Stimulated activated CD4-positive, alpha-beta T cell treated with anti-CD3 and anti-CD28 coated beads, Interleukin-2, amount 100 ng/mL, for 48 hours (primary cell): ENCODE results near the gene ELOA2.
"Not testable (repeated sequence)": the region's sequence is repeated elsewhere in the genome, so short reads cannot be mapped to it uniquely, and the experiment has no call there.

Experiments
- DNase-seq, 2 donors: peaks; one replicate each; pipeline ENCODE4 v3.0.0-alpha.2; 2020

Gene ELOA2

GRCh38 chr18:47035156-47035671 is at the start of gene ELOA2:
Gene ELOA2 (minus strand): TSS chr18:47035621. CDS start chr18:47035264, 357 bp downstream.
- DNase-seq, result no peak

- DNase-seq, result no peak
Observed at GRCh38 chr18:47081578-47081977, 46.2 kb upstream of the ELOA2 start.

- DNase-seq, result no peak
Observed at GRCh38 chr18:47080872-47081271, 45.5 kb upstream of the ELOA2 start.

- no peak for DNase-seq
Observed at GRCh38 chr18:47077111-47077510, 41.7 kb upstream of the ELOA2 start.

- DNase-seq, result no peak
Observed at GRCh38 chr18:47075098-47075883, 39.9 kb upstream of the ELOA2 start.

- no peak for DNase-seq
Observed at GRCh38 chr18:47067648-47068047, 32.2 kb upstream of the ELOA2 start.

- DNase-seq, result no peak
Observed at GRCh38 chr18:47063096-47063495, 27.7 kb upstream of the ELOA2 start.

GRCh38 chr18:47062471-47062870 is 27.1 kb upstream of the ELOA2 start:
- no peak for DNase-seq

GRCh38 chr18:47054369-47054768 is 18.9 kb upstream of the ELOA2 start:
- DNase-seq, result no peak

GRCh38 chr18:47050468-47050867 is 15.0 kb upstream of the ELOA2 start:
- peak; percentile 2 to 4 for DNase-seq

GRCh38 chr18:47040982-47041381 is 5.6 kb upstream of the ELOA2 start:
- DNase-seq, result no peak

- no peak for DNase-seq
Observed at GRCh38 chr18:47036927-47037578, 1.6 kb upstream of the ELOA2 start.

GRCh38 chr18:47036298-47036874 is 965 bp upstream of the ELOA2 start:
- no peak for DNase-seq

GRCh38 chr18:47034591-47034990 is 830 bp downstream of the ELOA2 start:
- not testable (repeated sequence) for DNase-seq

- DNase-seq, result no peak
Observed at GRCh38 chr18:47032945-47033344, 2.5 kb downstream of the ELOA2 start.

- not testable (repeated sequence) for DNase-seq
Observed at GRCh38 chr18:47030887-47031286, 4.5 kb downstream of the ELOA2 start.

GRCh38 chr18:47029684-47030353 is 5.6 kb downstream of the ELOA2 start:
- DNase-seq, result not testable (repeated sequence)

- DNase-seq, result not testable (repeated sequence)
Observed at GRCh38 chr18:47028738-47029137, 6.7 kb downstream of the ELOA2 start.

- DNase-seq, result not testable (repeated sequence)
Observed at GRCh38 chr18:47025557-47026174, 9.8 kb downstream of the ELOA2 start.

- DNase-seq, result not testable (repeated sequence)
Observed at GRCh38 chr18:47023769-47024465, 11.5 kb downstream of the ELOA2 start.

GRCh38 chr18:47022821-47023220 is 12.6 kb downstream of the ELOA2 start:
- DNase-seq, result not testable (repeated sequence)

GRCh38 chr18:47020757-47021156 is 14.7 kb downstream of the ELOA2 start:
- not testable (repeated sequence) for DNase-seq
